Adrenal gland (tissue), 12 donors: ENCODE data around the gene PRM1. TPM values are rescaled to one million over a fixed set of nuclear protein-coding genes. Genes with fewer than 3 reads are reported as not detected.

Experiments
- DNase-seq, 7 donors: peaks; one replicate each; pipeline ENCODE4 v3.0.0-alpha.2; 2019 to 2020
- H3K27ac ChIP-seq, 5 donors: fragments of 200-600 bp; sonication (generic) in 4 of 5; 1 replicate in 3 of 5; 2 replicates in 2 of 5; pipeline versions ENCODE4 v1.5.1 to v1.8.0; 2016 to 2020; ENCODE audit warnings: mild to moderate bottlenecking in 1 of 5
- H3K27me3 ChIP-seq: fragments of 200-600 bp; 2 replicates; pipeline ENCODE4 v1.8.0; 2021
- H3K36me3 ChIP-seq, 2 donors: fragments of 200-600 bp; replicated peaks in 1 of 2; 1 replicate in 1 of 2; 2 replicates in 1 of 2; pipeline versions ENCODE4 v1.5.1 to v1.8.0; 2018 to 2022
- H3K4me1 ChIP-seq, 2 donors: fragments of 200-600 bp; replicated peaks in 1 of 2; 1 replicate in 1 of 2; 2 replicates in 1 of 2; pipeline versions ENCODE4 v1.5.1 to v1.8.0; 2018 to 2021
- H3K4me3 ChIP-seq, 4 donors: fragments of 200-600 bp; sonication (generic) in 3 of 4; one replicate each; pipeline ENCODE4 v1.5.1; 2016 to 2018
- H3K9me3 ChIP-seq, 3 donors: fragments of 200-600 bp; sonication (generic) in 1 of 3; replicated peaks in 1 of 3; 1 replicate in 2 of 3; 2 replicates in 1 of 3; pipeline versions ENCODE4 v1.5.1 to v1.8.0; 2016 to 2021
- CTCF ChIP-seq, 6 experiments: fragments of 450-650 bp in 4 of 6; fragments of 200-600 bp in 2 of 6; sonication (generic) in 1 of 6; IDR thresholded peaks; 1 replicate in 5 of 6; 2 replicates in 1 of 6; pipeline versions ENCODE4 v1.5.1 to v1.8.0; 2016 to 2021; ENCODE audit warnings: antibody characterized with exemption in 6 of 6, mild to moderate bottlenecking in 2 of 6, moderate library complexity in 1 of 6
- POLR2A ChIP-seq, 2 donors: fragments of 450-650 bp; IDR thresholded peaks; one replicate each; pipeline ENCODE4 v1.6.1; 2017; ENCODE audit warnings: antibody characterized with exemption in 2 of 2, mild to moderate bottlenecking in 2 of 2, moderate library complexity in 1 of 2
- WGBS, 4 donors: extraction: QIAGEN DNeasy Blood & Tissue Kit in 2 of 4; methylation state at CpG; one replicate each; pipeline versions ENCODE4 v1.1.5 to v1.1.7; 2013 to 2017; 5-methylcytosine and 5-hydroxymethylcytosine counted together
- intact Hi-C, 2 donors: fragments of 100-400 bp; cut with DNase I; formaldehyde crosslinking; loops; one replicate each; pipeline versions ENCODE4 v1.14.1 to v1.15.0; 2022 to 2023
- polyA plus RNA-seq, 3 donors: library from polyadenylated mRNA; stranded (reverse); fragments of 200-250 nt in 2 of 3; fragments of 350-450 nt in 1 of 3; fragmentation: Illumina TruSeq in 1 of 3; extraction: RNeasy Lipid Tissue Mini Kit (QIAGEN cat#74804) in 1 of 3; gene quantifications; one replicate each; pipeline ENCODE4 v1.2.3, GENCODE V29; 2013 to 2014
- total RNA-seq, 9 donors: library from RNA; depleted of rRNA in 4 of 9; stranded (reverse); fragments of >200 nt in 4 of 9; fragments of 120-200 nt in 1 of 9; fragmentation: NEBNext Ultra II Directional in 1 of 9; extraction: Animal tissue kit (Norgen Biotek cat#: 25700) in 1 of 9; gene quantifications; one replicate each; pipeline versions ENCODE4 v1.1.0 to v1.2.4, GENCODE V29; 2013 to 2023
- donor health status: healthy with polysubstance abuse.
- donor health status: Bipolar disorder and iron deficiency.
- donor health status: DM: yes; HTN: yes; CAD: no.
- donor health status: DM: no; HTN: no; CAD: no.
- donor health status: DM: no; HTN: no; CAD: no.
- donor health status: DM: yes; HTN: yes; CAD: no.

PRM1 gene
- total and polyA plus RNA-seq, 12 donors: not detected

- Histone ChIP-seq H3K27me3 (no peaks in the 10 kb centered on the region), H3K4me3 (no peak within 1 kb of the TSS), H3K4me1 (no peaks in the 10 kb centered on the region), H3K9me3 (no peaks in the 10 kb centered on the region), H3K27ac (no peak within 1 kb of the TSS), H3K36me3 (no peaks in the 10 kb centered on the region)
- TF ChIP-seq CTCF (IDR thresholded peaks at IDR 0.05) (no peak), POLR2A (IDR thresholded peaks at IDR 0.05) (no peak)
- 79 to 82% (median 81%) methylated on average over 27 to 30 of the region's 30 CpGs for WGBS, 4 donors
- intact Hi-C loops: no loop called here
- no peak for DNase-seq
Measured at GRCh38 chr16:11272921-11273720, 8.0 kb downstream of the PRM1 start, which contains the start of gene PRM3. Gene PRM3 (minus strand): TSS chr16:11273629. CDS start chr16:11273595, 34 bp downstream.

- H3K4me1 ChIP-seq: no peaks in the 10 kb centered on the region
- 65 to 100% (median 84%) methylated on average over 2 to 6 of the region's 6 CpGs for WGBS, 4 donors
- H3K4me3 ChIP-seq: no peak overlapping the region
- H3K27ac ChIP-seq: no peak overlapping the region
- H3K27me3 ChIP-seq: no peaks in the 10 kb centered on the region
- intact Hi-C loops: no loop called here
- no peaks in the 10 kb centered on the region for H3K9me3 ChIP-seq
- TF ChIP-seq POLR2A (IDR thresholded peaks at IDR 0.05) (no peak), CTCF (IDR thresholded peaks at IDR 0.05) (no peak)
- H3K36me3 ChIP-seq: no peaks in the 10 kb centered on the region
- DNase-seq: no peak
Measured at GRCh38 chr16:11272484-11272883, 8.6 kb downstream of the PRM1 start.

DNA sequence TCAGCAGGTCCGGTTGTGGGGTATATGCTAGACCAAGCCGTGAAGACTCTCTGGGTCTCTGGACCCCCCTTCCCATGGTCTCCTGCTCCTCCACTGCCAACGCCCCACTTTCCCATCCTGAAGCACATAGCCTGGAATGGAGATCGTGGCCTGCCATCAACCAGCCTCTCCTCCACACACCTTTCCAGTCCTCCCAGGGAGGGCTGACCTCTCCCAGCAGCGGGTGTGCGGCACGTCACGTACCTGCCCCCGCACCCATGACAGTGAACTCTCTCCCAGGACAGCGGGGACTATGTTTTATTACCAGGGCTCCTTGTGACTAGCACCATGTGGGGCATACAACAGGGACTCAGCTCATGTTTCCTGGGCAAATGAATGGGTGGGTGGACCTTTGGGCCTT is 9.5 kb downstream of the PRM1 start:
- no peak for TF ChIP-seq CTCF (IDR thresholded peaks at IDR 0.05)
- TF ChIP-seq POLR2A (IDR thresholded peaks at IDR 0.05): no peak
- Histone ChIP-seq H3K27me3 (no peaks in the 10 kb centered on the region), H3K36me3 (no peaks in the 10 kb centered on the region), H3K27ac (no peak overlapping the region), H3K9me3 (no peaks in the 10 kb centered on the region), H3K4me1 (no peaks in the 10 kb centered on the region), H3K4me3 (no peak overlapping the region)
- intact Hi-C loops: no loop called here
- WGBS, 4 donors: 96 to 97% (median 97%) methylated on average over 9 to 10 of the region's 10 CpGs
- no peak for DNase-seq

- no peak for TF ChIP-seq CTCF (IDR thresholded peaks at IDR 0.05)
- TF ChIP-seq POLR2A (IDR thresholded peaks at IDR 0.05): no peak
- intact Hi-C loops: no loop called here
- no peak for DNase-seq
- no peaks in the 10 kb centered on the region for H3K9me3 ChIP-seq
- no peak overlapping the region for H3K4me3 ChIP-seq
- H3K27ac ChIP-seq: no peak overlapping the region
- no peaks in the 10 kb centered on the region for H3K36me3 ChIP-seq
- no peaks in the 10 kb centered on the region for H3K27me3 ChIP-seq
- H3K4me1 ChIP-seq: no peaks in the 10 kb centered on the region
- 90 to 96% (median 93%) methylated on average over 2 of the region's 2 CpGs for WGBS, 4 donors
Measured at GRCh38 chr16:11270602-11271162, 10.4 kb downstream of the PRM1 start.
